Prostate gland (tissue), 2 donors: Measurements from ENCODE around the gene TMEM132D.

Experiments used
- CTCF ChIP-seq, 4 experiments: fragments of 200-600 bp in 2 of 4; fragments of 450-650 bp in 2 of 4; sonication (generic) in 2 of 4; IDR thresholded peaks; 1 replicate in 3 of 4; 2 replicates in 1 of 4; pipeline ENCODE4 v1.5.1; 2016 to 2019; ENCODE audit warnings: antibody characterized with exemption in 4 of 4, mild to moderate bottlenecking in 2 of 4, moderate library complexity in 2 of 4
- POLR2AphosphoS5 ChIP-seq: sonication (generic); formaldehyde crosslinking; IDR thresholded peaks from one replicate; pipeline ENCODE4 v1.6.1; 2017; ENCODE audit warnings: antibody characterized with exemption

- no peak for TF ChIP-seq CTCF (IDR thresholded peaks at IDR 0.05)
- TF ChIP-seq POLR2AphosphoS5 = no peak
These were observed 352.4 kb downstream of the TMEM132D start for GRCh38 chr12:129551441-129551840.
